Measurements from ENCODE around the gene LRRC7.
"Not testable (repeated sequence)": the region's sequence is repeated elsewhere in the genome, so short reads cannot be mapped to it uniquely, and the experiment has no call there.

LRRC7 gene

DNA sequence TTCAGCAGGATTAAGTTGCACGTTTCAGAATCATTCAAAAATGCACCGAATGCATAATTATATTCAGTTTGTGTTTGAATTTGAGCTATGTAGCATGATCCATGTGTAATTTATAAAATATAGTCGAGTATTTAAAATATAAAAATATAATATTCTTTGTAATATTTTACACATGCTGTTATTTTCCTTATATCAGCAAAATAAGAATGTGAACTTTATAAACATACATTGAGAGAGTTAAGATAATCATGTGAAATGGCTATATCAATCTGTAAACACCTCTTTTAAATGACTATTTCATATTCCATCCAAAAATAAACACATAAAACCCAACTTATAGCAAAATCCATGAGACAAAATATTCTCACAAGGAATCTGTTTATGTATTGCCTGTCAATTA, 303.7 kb downstream of the LRRC7 start:
- DNase-seq: no peak

DNA sequence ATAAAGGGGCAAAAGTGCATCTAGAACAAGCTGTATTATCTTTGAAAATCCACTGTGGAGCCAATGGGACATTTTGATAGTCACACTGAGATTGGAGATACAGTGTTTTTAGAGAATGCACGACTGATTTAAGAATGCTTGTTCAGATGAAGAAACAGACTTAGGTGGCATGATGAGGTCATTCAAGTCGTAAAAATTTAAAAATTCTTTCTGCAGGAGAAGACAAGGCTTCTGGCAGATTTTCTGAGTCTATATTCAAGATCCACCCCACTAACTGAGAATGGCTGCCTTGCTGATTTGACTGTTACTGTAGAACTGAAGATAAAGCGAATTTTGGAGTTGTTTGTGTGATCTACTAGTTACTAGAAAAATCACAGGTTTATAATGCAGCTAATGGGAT, 310.6 kb downstream of the LRRC7 start:
- no peak for DNase-seq

GRCh38 chr1:69888016-69888415, 320.3 kb downstream of the LRRC7 start:
- DNase-seq: not testable (repeated sequence)

GRCh38 chr1:69888657-69889056, 320.9 kb downstream of the LRRC7 start:
- no peak for DNase-seq

DNA sequence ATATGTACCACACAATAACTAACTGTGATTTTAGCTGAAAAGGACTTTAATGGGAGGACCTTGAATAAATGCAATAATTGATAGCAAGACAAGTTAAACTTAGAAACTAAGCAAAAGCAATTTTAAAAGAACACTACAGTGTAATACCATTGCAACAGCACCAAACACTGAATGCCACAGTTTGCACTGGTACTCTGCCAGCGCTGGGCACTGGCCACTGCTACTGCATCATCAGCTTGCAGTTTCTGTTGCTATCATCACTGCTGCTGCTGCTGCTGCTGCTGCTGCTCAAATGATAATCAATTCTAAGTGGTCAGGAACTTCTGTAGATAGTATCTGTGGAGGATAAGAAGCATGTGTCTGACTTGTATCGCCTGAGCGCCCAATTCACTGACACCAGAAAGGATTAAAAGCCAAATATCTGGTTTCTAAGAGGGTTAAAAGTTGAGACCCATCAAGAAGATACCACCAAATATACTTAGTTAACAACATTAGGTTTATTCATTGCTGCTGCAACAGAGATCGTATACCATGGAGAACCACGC, 330.8 kb downstream of the LRRC7 start:
- DNase-seq: no peak

DNA sequence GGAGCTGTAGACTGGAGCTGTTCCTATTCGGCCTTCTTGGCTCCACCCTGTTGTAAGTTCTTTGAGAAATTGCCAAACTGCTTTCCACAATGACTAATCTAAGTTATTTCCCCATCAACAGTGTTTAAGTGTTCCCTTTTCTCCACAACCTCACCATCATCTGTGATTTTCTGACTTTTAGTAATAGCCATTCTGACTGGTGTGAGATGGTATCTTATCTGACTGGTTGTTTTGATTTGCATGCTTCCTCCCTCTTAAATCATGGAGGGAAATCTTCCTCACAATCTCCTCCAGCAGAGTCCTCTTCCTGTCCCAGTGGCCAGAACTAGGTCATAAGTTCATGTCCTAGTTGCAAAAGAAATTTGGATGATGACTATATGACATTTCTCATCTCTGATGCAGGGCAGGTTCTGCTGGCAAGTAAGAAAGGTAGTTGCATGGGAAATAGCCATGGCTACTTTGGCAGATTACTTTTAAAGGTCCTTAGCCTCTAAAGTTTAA, 343.6 kb downstream of the LRRC7 start:
- no peak for DNase-seq

DNA sequence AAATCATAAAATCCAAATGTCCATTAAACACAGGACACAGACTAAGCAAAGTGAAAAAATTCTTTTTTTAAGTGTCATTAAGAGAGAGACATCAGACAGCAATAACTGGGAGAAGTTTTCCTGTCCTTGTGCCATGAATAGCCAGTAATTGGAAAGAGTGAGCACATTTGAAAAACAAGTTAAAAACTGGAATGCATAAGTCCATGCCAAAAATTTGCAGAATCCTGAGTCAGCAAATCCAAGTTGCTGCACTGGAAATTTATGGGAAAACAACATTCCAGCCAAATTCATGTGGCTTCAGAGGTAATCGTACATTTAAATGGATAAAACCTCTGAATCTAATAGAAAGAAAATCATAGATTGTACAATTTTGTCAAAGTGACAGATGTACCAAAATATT, 346.3 kb downstream of the LRRC7 start:
- no peak for DNase-seq

DNA sequence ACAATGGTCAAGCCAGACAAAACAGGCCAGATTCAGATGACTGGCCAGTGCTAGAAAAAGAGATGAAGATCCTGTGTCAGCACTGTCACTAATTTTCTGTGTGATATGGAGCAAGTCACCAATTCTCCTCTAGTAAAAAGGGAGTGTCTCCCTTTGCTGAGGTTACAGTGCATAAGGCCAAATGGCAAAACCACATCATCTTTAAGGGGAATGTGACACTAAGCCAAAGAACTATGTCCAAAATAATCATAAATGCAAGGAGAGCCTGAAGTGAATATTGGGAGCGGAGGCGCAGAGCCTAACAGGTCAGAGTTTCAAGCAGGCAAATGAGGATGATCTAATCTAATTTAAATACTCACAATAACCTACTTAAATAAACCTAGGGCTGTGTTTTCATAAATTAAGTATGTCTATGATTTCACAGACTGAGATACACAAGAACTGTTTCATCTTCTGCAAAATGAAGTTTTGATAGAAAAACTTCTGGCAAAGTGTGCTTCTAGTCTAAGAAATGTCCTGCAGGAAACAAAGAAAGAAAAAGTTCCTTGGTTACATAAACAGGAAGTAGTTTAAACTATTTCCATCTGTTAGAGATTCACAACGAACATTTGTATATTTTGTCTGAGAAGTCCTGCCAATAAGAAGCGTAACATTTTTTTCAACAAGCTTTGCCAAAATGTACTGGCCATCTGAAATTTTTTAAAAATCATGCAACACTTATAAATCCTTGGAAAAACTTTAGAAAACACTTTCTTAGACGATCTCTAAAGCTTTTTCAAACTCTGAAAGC, 347.4 kb downstream of the LRRC7 start:
- DNase-seq: no peak

DNA sequence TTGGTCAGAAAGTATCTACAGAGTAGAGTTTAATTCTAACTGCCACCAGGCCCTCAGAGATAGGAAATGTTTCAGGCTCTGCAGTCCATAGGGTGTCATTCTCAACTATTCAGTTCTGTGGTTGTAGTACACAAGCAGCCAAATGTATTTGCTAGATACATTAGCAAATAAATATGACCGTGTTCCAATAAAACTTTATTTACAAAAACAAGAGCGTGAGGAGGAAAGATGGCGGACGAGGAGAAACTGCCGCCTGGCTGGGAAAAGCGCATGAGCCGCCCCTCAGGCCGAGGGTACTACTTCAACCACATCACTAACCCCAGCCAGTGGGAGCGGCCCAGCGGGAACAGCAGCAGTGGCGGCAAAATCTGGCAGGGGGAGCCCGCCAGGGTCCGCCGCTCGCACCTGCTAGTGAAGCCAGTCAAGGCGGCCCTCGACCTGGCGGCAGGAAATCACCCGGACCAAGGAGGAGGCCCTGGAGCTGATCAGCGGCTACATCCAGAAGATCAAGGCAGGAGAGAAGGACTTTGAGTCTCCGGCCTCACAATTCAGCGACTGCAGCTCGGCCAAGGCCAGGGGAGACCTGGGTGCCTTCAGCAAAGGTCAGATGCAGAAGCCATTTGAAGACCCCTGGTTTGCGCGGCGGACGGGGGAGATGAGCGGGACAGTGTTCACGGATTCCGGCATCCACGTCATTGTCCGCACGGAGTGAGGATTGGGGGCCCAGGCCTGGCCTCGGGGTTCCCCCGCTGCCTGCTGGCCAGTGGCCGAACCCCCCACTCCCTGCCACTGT, 351.6 kb downstream of the LRRC7 start:
- DNase-seq: no peak

- DNase-seq: no peak
Observed at GRCh38 chr1:69919922-69920273, 352.2 kb downstream of the LRRC7 start.

- DNase-seq: no peak
Observed at GRCh38 chr1:69920426-69920825, 352.7 kb downstream of the LRRC7 start.

DNA sequence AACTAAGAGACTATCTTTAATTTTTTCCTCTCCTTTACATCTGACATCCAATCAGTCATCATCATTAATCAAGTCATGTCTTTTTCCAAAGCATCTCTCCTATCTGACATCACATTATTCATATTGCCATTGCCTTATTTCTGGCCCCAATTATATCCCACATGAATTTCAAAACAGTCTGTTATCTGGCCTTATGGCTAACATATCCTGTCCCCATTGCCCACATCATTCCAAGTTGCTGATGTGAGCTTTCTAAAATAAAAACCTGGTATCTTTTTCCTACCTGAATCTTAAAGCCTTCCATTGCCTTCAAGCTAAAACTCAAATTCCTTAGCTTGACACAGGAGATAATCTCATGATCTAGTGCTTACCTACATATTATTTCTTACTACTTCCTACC, 353.8 kb downstream of the LRRC7 start:
- no peak for DNase-seq

- not testable (repeated sequence) for DNase-seq
Observed at GRCh38 chr1:69928234-69928633, 360.5 kb downstream of the LRRC7 start.

- no peak for DNase-seq
Observed at GRCh38 chr1:69929308-69930057, 361.8 kb downstream of the LRRC7 start.

- no peak for DNase-seq
Observed at GRCh38 chr1:69930396-69930795, 362.7 kb downstream of the LRRC7 start.

DNA sequence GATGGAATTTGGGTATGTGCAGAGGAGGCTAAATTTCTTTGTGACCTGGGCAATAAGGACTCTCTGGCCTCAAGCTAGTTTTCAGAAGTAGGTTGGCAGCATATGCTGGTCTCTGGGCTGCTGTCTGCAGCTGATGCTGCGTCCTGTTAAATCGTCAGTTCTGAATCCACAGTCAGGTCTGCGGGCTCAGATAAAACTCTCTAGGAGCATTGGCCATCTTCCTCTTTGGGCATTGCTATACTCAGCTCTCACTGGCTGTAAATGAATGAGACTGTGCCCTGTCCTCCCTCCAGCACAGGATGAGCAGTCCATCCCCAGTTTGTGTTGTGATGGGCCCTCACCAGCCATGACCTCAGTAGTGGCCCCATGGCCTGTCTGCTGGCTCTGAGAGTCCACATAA, 365.0 kb downstream of the LRRC7 start:
- no peak for DNase-seq

- DNase-seq: no peak
Observed at GRCh38 chr1:69940231-69940630, 372.5 kb downstream of the LRRC7 start.

GRCh38 chr1:69940816-69941215, 373.1 kb downstream of the LRRC7 start:
- DNase-seq: no peak

DNA sequence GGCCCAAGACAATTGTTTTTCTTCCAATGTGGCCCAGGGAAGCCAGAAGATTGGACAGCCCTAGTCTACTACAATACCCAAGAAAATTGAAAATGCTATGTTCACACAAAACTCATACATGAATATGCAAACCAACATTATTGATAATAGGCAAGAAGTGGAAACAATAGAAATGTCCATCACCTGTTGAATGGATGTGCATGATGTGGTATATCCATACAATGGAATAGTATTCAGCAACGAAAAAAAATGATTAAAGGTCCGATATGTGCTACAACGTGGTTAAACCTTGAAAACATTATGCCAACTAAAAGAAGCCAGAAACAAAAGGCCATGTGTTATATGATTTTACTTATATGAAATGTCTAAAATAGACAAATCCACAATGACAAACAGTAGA, 375.3 kb downstream of the LRRC7 start:
- no peak for DNase-seq

- no peak for DNase-seq
Observed at GRCh38 chr1:69946935-69947334, 379.2 kb downstream of the LRRC7 start.

GRCh38 chr1:69947837-69948236, 380.1 kb downstream of the LRRC7 start:
- DNase-seq: no peak

GRCh38 chr1:69952676-69953075, 385.0 kb downstream of the LRRC7 start:
- no peak for DNase-seq

- DNase-seq: not testable (repeated sequence)
Observed at GRCh38 chr1:69962452-69962851, 394.7 kb downstream of the LRRC7 start.

Data from right kidney (tissue), 1 donor.